Activated CD8-positive, alpha-beta memory T cell treated with anti-CD3 and anti-CD28 coated beads, Interleukin-2, amount 10 ng/mL, durations not matched to agents 7 days and 5 days (primary cell): ENCODE results near the gene DST. TPM values are rescaled to one million over a fixed set of nuclear protein-coding genes. Genes with fewer than 3 reads are reported as not detected.
"Not testable (repeated sequence)": the region's sequence is repeated elsewhere in the genome, so short reads cannot be mapped to it uniquely, and the experiment has no call there.

Experiments
- ATAC-seq: fragments of 150-1000 bp; cut with Tn5 transposase; one replicate; pipeline ENCODE4 v1.10.0; 2021; ENCODE audit warnings: moderate library complexity
- CTCF ChIA-PET: fragments of 350-600 bp; sonication (Branson Sonifier 250); formaldehyde crosslinking; loops from one replicate; lab custom pipeline; 2021; ENCODE audit warnings: antibody characterized with exemption; lab: Charles Lee
- DNase-seq: peaks from one replicate; pipeline ENCODE4 v3.0.0-alpha.2; 2020
- H3K27ac Mint-ChIP-seq: one replicate; pipeline ENCODE4 v1.8.0; 2021; ENCODE audit warnings: mild to moderate bottlenecking, mixed read lengths
- H3K27me3 Mint-ChIP-seq: one replicate; pipeline ENCODE4 v1.8.0; 2021; ENCODE audit warnings: mixed read lengths
- H3K36me3 Mint-ChIP-seq: one replicate; pipeline ENCODE4 v1.8.0; 2021; ENCODE audit warnings: mild to moderate bottlenecking, mixed read lengths
- H3K4me1 Mint-ChIP-seq: one replicate; pipeline ENCODE4 v1.8.0; 2021; ENCODE audit warnings: mixed read lengths
- H3K4me3 Mint-ChIP-seq: one replicate; pipeline ENCODE4 v1.8.0; 2021; ENCODE audit warnings: mild to moderate bottlenecking, moderate library complexity, mixed read lengths
- H3K9me3 Mint-ChIP-seq: one replicate; pipeline ENCODE4 v1.8.0; 2022; ENCODE audit warnings: low read depth, mixed read lengths
- total RNA-seq, 2 experiments: library from RNA; stranded (reverse); gene quantifications; one replicate each; pipeline ENCODE4 v1.2.3, GENCODE V29; 2021

DST gene
- total RNA-seq, 2 experiments from 2014 or later: 4.0 to 4.3 TPM

- Mint-ChIP-seq H3K9me3 (no peaks in the 10 kb centered on the region), H3K4me3 (no peak overlapping the region), H3K27me3 (peaks cover 6% of the 10 kb centered on the region), H3K36me3 (no peaks in the 10 kb centered on the region), H3K27ac (no peak overlapping the region), H3K4me1 (no peaks in the 10 kb centered on the region)
- no peak for DNase-seq
- ATAC-seq: no peak
- CTCF ChIA-PET: no interaction called here
Observed at GRCh38 chr6:56682635-56683034, 39.9 kb upstream of the DST start.

- no peaks in the 10 kb centered on the region for H3K9me3 Mint-ChIP-seq
- no peak overlapping the region for H3K4me3 Mint-ChIP-seq
- ATAC-seq: no peak
- DNase-seq: no peak
- H3K4me1 Mint-ChIP-seq: no peaks in the 10 kb centered on the region
- no peaks in the 10 kb centered on the region for H3K27me3 Mint-ChIP-seq
- no peaks in the 10 kb centered on the region for H3K36me3 Mint-ChIP-seq
- CTCF ChIA-PET: no interaction called here
- H3K27ac Mint-ChIP-seq: no peak overlapping the region
Observed at GRCh38 chr6:56677559-56677958, 34.9 kb upstream of the DST start.

- DNase-seq (no peak), ATAC-seq (no peak)
- Mint-ChIP-seq H3K36me3 (no peaks in the 10 kb centered on the region), H3K4me1 (no peaks in the 10 kb centered on the region), H3K9me3 (no peaks in the 10 kb centered on the region), H3K27ac (no peak overlapping the region), H3K27me3 (peaks cover 8% of the 10 kb centered on the region), H3K4me3 (no peak overlapping the region)
- CTCF ChIA-PET: no interaction called here
Observed at GRCh38 chr6:56671651-56672461, 29.2 kb upstream of the DST start.

- CTCF ChIA-PET: interaction anchor here (1.0 kb wide), 1 partner anchor 10 kb away, joined by 3 read pairs; no protein-coding TSS in a partner anchor
- Mint-ChIP-seq H3K4me3 (no peak overlapping the region), H3K4me1 (no peaks in the 10 kb centered on the region), H3K27me3 (peaks cover 11% of the 10 kb centered on the region), H3K9me3 (no peaks in the 10 kb centered on the region), H3K27ac (no peak overlapping the region), H3K36me3 (no peaks in the 10 kb centered on the region)
- ATAC-seq: no peak
- DNase-seq: no peak
Observed at GRCh38 chr6:56671160-56671559, 28.5 kb upstream of the DST start.

- H3K36me3 Mint-ChIP-seq: no peaks in the 10 kb centered on the region
- no peaks in the 10 kb centered on the region for H3K9me3 Mint-ChIP-seq
- H3K4me3 Mint-ChIP-seq: no peak overlapping the region
- CTCF ChIA-PET: no interaction called here
- no peaks in the 10 kb centered on the region for H3K4me1 Mint-ChIP-seq
- peaks cover 14% of the 10 kb centered on the region for H3K27me3 Mint-ChIP-seq
- no peak for DNase-seq
- no peak for ATAC-seq
- no peak overlapping the region for H3K27ac Mint-ChIP-seq
Observed at GRCh38 chr6:56669041-56669440, 26.4 kb upstream of the DST start.

GRCh38 chr6:56668158-56668557 lies 25.5 kb upstream of the DST start:
- no peaks in the 10 kb centered on the region for H3K9me3 Mint-ChIP-seq
- no peak overlapping the region for H3K4me3 Mint-ChIP-seq
- no peak overlapping the region for H3K27ac Mint-ChIP-seq
- DNase-seq (no peak), ATAC-seq (no peak)
- no peaks in the 10 kb centered on the region for H3K36me3 Mint-ChIP-seq
- H3K4me1 Mint-ChIP-seq: no peaks in the 10 kb centered on the region
- peaks cover 15% of the 10 kb centered on the region for H3K27me3 Mint-ChIP-seq
- CTCF ChIA-PET: no interaction called here

- no peaks in the 10 kb centered on the region for H3K36me3 Mint-ChIP-seq
- CTCF ChIA-PET: interaction anchor here (1.0 kb wide), 1 partner anchor 15 kb away, joined by 3 read pairs; no protein-coding TSS in a partner anchor
- H3K4me1 Mint-ChIP-seq: no peaks in the 10 kb centered on the region
- DNase-seq (no peak), ATAC-seq (no peak)
- no peaks in the 10 kb centered on the region for H3K9me3 Mint-ChIP-seq
- no peak overlapping the region for H3K27ac Mint-ChIP-seq
- H3K27me3 Mint-ChIP-seq: peaks cover 15% of the 10 kb centered on the region
- H3K4me3 Mint-ChIP-seq: no peak overlapping the region
Observed at GRCh38 chr6:56667336-56667735, 24.6 kb upstream of the DST start.

- Mint-ChIP-seq H3K36me3 (no peaks in the 10 kb centered on the region), H3K27ac (no peak overlapping the region), H3K9me3 (no peaks in the 10 kb centered on the region), H3K27me3 (peaks cover 9% of the 10 kb centered on the region), H3K4me3 (no peak overlapping the region), H3K4me1 (peaks cover 8% of the 10 kb centered on the region)
- no peak for DNase-seq
- CTCF ChIA-PET: no interaction called here
- ATAC-seq: no peak
Observed at GRCh38 chr6:56664029-56664428, 21.3 kb upstream of the DST start.

- no peak overlapping the region for H3K4me3 Mint-ChIP-seq
- ATAC-seq (no peak), DNase-seq (no peak)
- H3K27me3 Mint-ChIP-seq: peaks cover 9% of the 10 kb centered on the region
- CTCF ChIA-PET: no interaction called here
- no peaks in the 10 kb centered on the region for H3K36me3 Mint-ChIP-seq
- H3K4me1 Mint-ChIP-seq: peaks cover 8% of the 10 kb centered on the region
- H3K9me3 Mint-ChIP-seq: no peaks in the 10 kb centered on the region
- H3K27ac Mint-ChIP-seq: no peak overlapping the region
Observed at GRCh38 chr6:56663344-56663743, 20.7 kb upstream of the DST start.

GRCh38 chr6:56661338-56661737 lies 18.6 kb upstream of the DST start:
- not testable (repeated sequence) for H3K27ac Mint-ChIP-seq
- CTCF ChIA-PET: interaction anchor here (0.6 kb wide), 1 partner anchor 119 kb away, joined by 4 read pairs; no protein-coding TSS in a partner anchor

GRCh38 chr6:56660381-56660730 lies 17.7 kb upstream of the DST start:
- ATAC-seq (no peak), DNase-seq (no peak)
- CTCF ChIA-PET: interaction anchor here (0.8 kb wide), 1 partner anchor 10 kb away, joined by 3 read pairs; no protein-coding TSS in a partner anchor
- H3K36me3 Mint-ChIP-seq: no peaks in the 10 kb centered on the region
- H3K4me1 Mint-ChIP-seq: peaks cover 8% of the 10 kb centered on the region
- no peak overlapping the region for H3K4me3 Mint-ChIP-seq
- H3K27ac Mint-ChIP-seq: no peak overlapping the region
- no peaks in the 10 kb centered on the region for H3K9me3 Mint-ChIP-seq
- peaks cover 4% of the 10 kb centered on the region for H3K27me3 Mint-ChIP-seq

More at GRCh38 chr6:56661338-56661737, 18.6 kb upstream of the DST start:
- H3K36me3 Mint-ChIP-seq, DNase-seq, H3K27me3 Mint-ChIP-seq, H3K4me1 Mint-ChIP-seq, H3K4me3 Mint-ChIP-seq, H3K9me3 Mint-ChIP-seq, ATAC-seq: not testable (repeated sequence)

- CTCF ChIA-PET: no interaction called here
- Mint-ChIP-seq H3K9me3 (no peaks in the 10 kb centered on the region), H3K4me1 (peaks cover 8% of the 10 kb centered on the region), H3K27me3 (peaks cover 4% of the 10 kb centered on the region), H3K36me3 (no peaks in the 10 kb centered on the region), H3K4me3 (no peak overlapping the region), H3K27ac (no peak overlapping the region)
- no peak for DNase-seq
- ATAC-seq: no peak
Observed at GRCh38 chr6:56659721-56660380, 17.2 kb upstream of the DST start.

GRCh38 chr6:56658326-56658725 lies 15.6 kb upstream of the DST start:
- no peaks in the 10 kb centered on the region for H3K9me3 Mint-ChIP-seq
- no peak for ATAC-seq
- H3K27me3 Mint-ChIP-seq: no peaks in the 10 kb centered on the region
- H3K4me1 Mint-ChIP-seq: peaks cover 8% of the 10 kb centered on the region
- H3K27ac Mint-ChIP-seq: no peak overlapping the region
- CTCF ChIA-PET: interaction anchor here (1.2 kb wide), 1 partner anchor 19 kb away, joined by 3 read pairs; no protein-coding TSS in a partner anchor
- no peak overlapping the region for H3K4me3 Mint-ChIP-seq
- no peaks in the 10 kb centered on the region for H3K36me3 Mint-ChIP-seq
- no peak for DNase-seq

GRCh38 chr6:56657354-56657753 lies 14.7 kb upstream of the DST start:
- CTCF ChIA-PET: interaction anchor here (1.2 kb wide), 1 partner anchor 18 kb away, joined by 3 read pairs; no protein-coding TSS in a partner anchor
- no peak overlapping the region for H3K4me3 Mint-ChIP-seq
- H3K27me3 Mint-ChIP-seq: no peaks in the 10 kb centered on the region
- no peak for DNase-seq
- no peak for ATAC-seq
- peaks cover 8% of the 10 kb centered on the region for H3K4me1 Mint-ChIP-seq
- no peaks in the 10 kb centered on the region for H3K36me3 Mint-ChIP-seq
- H3K27ac Mint-ChIP-seq: no peak overlapping the region
- no peaks in the 10 kb centered on the region for H3K9me3 Mint-ChIP-seq
